ENCODE results near the gene TM9SF4.

Gene TM9SF4

DNA sequence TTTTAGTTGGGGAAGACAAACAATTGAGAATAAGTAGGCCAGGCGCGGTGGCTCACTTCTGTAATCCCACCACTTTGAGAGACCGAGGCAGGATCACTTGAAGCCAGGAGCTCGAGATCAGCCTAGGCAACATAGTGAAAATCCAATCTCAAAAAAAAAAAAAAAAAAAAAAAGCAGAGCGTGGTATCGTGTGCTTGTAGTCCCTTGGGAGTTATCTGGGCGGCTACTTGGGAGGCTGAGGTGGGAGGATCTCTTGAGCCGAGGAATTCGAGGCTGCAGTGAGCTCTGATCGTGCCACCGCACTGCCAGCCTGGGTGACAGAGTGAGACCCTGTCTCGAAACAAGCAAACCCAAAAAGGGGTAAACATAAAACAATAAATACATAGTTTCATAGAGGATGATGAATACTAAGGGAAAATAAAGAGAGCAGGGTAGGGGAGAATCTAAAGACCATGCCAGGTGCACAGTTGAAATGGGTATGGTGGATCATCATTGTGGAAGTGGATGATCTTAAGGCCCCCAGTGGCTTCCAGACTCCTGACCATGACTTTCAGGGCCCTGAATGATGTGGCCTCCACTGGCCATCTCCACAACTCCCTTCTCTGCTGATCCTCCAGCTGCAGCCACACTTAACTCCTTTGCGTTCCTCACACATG lies 99.1 kb downstream of the TM9SF4 start:
- DNase-seq (ENCODE audit: low spot score) = no peak

DNA sequence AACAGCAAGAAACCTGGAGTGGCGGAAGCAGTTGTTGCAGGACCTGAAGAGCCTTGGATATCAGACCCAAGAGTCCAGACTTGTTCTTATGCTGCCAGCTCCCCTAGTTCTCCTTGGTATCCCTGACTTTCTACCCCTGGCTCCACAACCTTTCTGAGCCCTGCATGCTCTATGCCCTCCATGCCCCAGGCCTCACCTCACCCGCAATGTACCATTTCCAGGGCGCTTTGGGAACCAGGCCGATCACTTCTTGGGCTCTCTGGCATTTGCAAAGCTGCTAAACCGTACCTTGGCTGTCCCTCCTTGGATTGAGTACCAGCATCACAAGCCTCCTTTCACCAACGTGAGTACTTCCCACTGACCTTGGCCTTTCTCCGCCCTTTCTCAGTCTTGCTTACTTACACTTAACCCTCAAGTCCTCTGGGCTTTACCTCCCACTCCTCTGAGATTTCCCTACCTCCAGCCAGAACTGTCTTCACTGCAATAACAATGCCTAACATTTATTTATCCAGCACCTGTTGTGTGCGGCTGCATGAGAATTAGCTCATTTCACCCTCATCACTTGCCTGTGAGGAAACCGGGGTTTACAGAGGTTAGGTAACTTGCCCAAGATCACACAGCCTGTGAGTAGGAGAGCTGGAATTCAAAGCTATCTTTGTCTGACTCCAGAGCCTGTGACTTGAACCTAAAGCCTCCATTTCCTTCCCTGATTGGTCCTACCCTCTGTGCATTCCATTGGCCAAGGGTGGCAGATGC lies 100.5 kb downstream of the TM9SF4 start:
- no peak for DNase-seq (ENCODE audit: low spot score)

DNA sequence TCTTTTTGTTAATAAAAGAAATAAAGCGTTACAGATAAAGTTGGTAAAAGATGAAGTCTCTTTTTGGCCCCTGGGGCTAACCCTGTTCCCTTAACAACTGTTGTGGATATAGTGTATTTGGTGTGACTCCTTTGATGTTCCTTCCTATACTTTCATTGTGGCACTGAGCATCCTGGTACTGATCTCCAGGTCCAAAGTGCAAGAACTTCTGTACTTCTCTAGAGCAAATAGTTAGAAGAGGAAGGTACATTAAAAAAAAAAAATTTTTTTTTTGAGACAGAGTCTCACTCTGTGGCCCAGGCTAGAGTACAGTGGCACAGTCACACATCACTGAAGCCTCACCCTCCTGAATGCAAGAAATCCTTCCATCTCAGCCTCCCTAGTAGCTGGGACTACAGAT lies 104.4 kb downstream of the TM9SF4 start:
- no peak for DNase-seq (ENCODE audit: low spot score)

DNA sequence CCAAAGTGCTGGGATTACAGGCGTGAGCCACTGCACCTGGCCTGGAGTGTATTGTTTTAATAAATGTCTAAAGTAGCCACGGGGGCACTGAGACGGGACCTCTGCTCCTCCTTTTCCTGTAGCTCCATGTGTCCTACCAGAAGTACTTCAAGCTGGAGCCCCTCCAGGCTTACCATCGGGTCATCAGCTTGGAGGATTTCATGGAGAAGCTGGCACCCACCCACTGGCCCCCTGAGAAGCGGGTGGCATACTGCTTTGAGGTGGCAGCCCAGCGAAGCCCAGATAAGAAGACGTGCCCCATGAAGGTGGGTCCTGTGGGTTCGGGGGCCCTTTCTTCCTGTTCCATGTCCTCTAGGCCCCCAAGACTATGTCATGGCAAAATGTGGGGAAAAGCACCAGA lies 105.6 kb downstream of the TM9SF4 start:
- no peak for DNase-seq (ENCODE audit: low spot score)

DNA sequence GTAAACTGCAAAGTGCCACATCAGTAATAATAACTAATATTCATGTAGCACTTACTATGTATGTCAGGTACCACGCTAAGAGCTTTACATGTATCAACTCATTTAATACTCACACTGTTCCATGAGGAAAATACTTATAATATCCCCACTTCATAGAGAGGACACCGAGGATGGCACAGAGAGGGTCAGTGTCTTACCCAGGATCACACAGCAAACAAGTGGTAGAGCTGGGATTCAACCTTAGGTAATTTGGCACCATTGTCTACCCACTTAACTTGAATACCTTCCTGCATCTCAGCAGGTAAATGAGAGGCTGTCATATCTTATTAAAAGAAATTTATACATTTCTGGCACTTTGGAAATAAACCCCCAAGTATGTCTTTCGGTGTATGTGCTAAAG lies 106.2 kb downstream of the TM9SF4 start:
- no peak for DNase-seq (ENCODE audit: low spot score)

DNA sequence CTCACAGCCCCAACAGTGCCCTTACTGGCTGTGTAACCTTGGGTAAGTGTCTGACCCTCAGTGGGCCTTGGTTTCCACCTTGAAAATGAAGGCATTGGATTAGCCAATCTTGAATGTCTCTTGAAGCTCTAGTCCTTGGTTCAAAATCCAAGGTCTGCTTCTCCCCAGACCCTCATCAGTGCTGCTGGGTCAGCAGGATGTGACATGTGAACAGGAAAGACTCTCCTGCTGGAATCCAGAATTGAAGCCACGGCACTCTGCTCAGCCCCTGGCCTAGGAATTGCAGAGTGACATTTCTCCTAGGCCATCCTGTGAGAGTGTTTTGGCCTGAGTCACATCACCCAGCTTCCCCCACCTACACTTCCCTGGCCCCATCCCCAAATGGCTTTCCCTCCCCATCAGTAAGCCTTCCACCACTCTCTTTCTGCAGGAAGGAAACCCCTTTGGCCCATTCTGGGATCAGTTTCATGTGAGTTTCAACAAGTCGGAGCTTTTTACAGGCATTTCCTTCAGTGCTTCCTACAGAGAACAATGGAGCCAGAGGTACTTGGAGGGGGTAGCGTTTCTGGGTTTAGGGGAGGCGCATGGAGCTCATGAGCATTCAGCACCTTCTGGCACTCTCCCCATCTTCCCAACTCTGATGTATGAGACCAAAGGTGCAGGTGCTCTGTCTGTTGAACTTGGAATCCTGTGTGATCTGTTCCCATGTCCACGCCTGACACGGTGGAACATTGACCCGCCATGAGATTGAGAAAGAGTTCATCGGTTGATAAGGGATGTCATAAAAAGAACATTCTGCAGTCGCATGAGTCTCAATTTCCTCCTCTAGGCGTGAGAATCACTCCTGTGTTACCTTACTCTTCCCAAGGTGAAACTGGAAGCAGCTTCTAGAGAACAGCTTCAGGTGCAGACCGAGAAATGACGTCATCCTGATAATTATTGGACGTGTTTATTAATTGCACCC lies 106.9 kb downstream of the TM9SF4 start:
- peak; percentile 70 for DNase-seq (ENCODE audit: low spot score)
